NCI-H2029 (cell line): ENCODE results near the gene KCNAB1.
"Not testable (repeated sequence)": the region's sequence is repeated elsewhere in the genome, so short reads cannot be mapped to it uniquely, and the experiment has no call there.

Experiments
- DNase-seq: peaks from one replicate; lab custom pipeline; 2025; lab: John Stamatoyannopoulos, UW

Gene KCNAB1

GRCh38 chr3:156218353-156218744 is 98.0 kb downstream of the KCNAB1 start:
- DNase-seq = peak; percentile 95

GRCh38 chr3:156222381-156222780 is 102.0 kb downstream of the KCNAB1 start:
- DNase-seq = not testable (repeated sequence)

GRCh38 chr3:156224046-156224445 is 103.7 kb downstream of the KCNAB1 start:
- DNase-seq = not testable (repeated sequence)

- DNase-seq = no peak
These were observed 106.5 kb downstream of the KCNAB1 start for GRCh38 chr3:156226676-156227420.

- DNase-seq = no peak
These were observed 107.3 kb downstream of the KCNAB1 start for GRCh38 chr3:156227704-156228103.

GRCh38 chr3:156230278-156230900 is 110.0 kb downstream of the KCNAB1 start:
- peak; percentile 7 for DNase-seq

GRCh38 chr3:156231221-156231620 is 110.8 kb downstream of the KCNAB1 start:
- not testable (repeated sequence) for DNase-seq

GRCh38 chr3:156233876-156234275 is 113.5 kb downstream of the KCNAB1 start:
- no peak for DNase-seq

- DNase-seq = peak; percentile 15
These were observed 116.3 kb downstream of the KCNAB1 start for GRCh38 chr3:156236556-156237260.

GRCh38 chr3:156240642-156241041 is 120.3 kb downstream of the KCNAB1 start:
- DNase-seq = no peak

GRCh38 chr3:156246961-156247725 is 126.8 kb downstream of the KCNAB1 start:
- no peak for DNase-seq

GRCh38 chr3:156250550-156250949 is 130.2 kb downstream of the KCNAB1 start:
- no peak for DNase-seq

- DNase-seq = no peak
These were observed 131.0 kb downstream of the KCNAB1 start for GRCh38 chr3:156251424-156251823.

- DNase-seq = no peak
These were observed 132.3 kb downstream of the KCNAB1 start for GRCh38 chr3:156252656-156253055.

GRCh38 chr3:156253150-156253549 is 132.8 kb downstream of the KCNAB1 start:
- DNase-seq = no peak

- no peak for DNase-seq
These were observed 135.9 kb downstream of the KCNAB1 start for GRCh38 chr3:156256256-156256655.

- no peak for DNase-seq
These were observed 136.6 kb downstream of the KCNAB1 start for GRCh38 chr3:156256945-156257344.

- DNase-seq = no peak
These were observed 137.9 kb downstream of the KCNAB1 start for GRCh38 chr3:156258301-156258700.

- DNase-seq = no peak
These were observed 139.5 kb downstream of the KCNAB1 start for GRCh38 chr3:156259896-156260295.

GRCh38 chr3:156260331-156260730 is 140.0 kb downstream of the KCNAB1 start:
- no peak for DNase-seq

GRCh38 chr3:156264771-156265170 is 144.4 kb downstream of the KCNAB1 start:
- DNase-seq = no peak

- no peak for DNase-seq
These were observed 151.1 kb downstream of the KCNAB1 start for GRCh38 chr3:156271508-156271907.
